Measurements from ENCODE around the gene RAD51B.
"Not testable (repeated sequence)": the region's sequence is repeated elsewhere in the genome, so short reads cannot be mapped to it uniquely, and the experiment has no call there.

The RAD51B gene

GRCh38 chr14:68655021-68655831 is 835.6 kb downstream of the RAD51B start:
- no peak for DNase-seq (ENCODE audit: low read depth in 2 of 3, low spot score in 2 of 3)

GRCh38 chr14:68655911-68656316 is 836.3 kb downstream of the RAD51B start:
- DNase-seq (ENCODE audit: low read depth in 2 of 3, low spot score in 2 of 3), result no peak

- no peak for DNase-seq (ENCODE audit: low read depth in 2 of 3, low spot score in 2 of 3)
Measured at GRCh38 chr14:68656452-68656851, 836.9 kb downstream of the RAD51B start.

GRCh38 chr14:68657300-68658028 is 837.9 kb downstream of the RAD51B start:
- no peak for DNase-seq (ENCODE audit: low read depth in 2 of 3, low spot score in 2 of 3)

- DNase-seq (ENCODE audit: low read depth in 2 of 3, low spot score in 2 of 3), result no peak
Measured at GRCh38 chr14:68658029-68658509, 838.5 kb downstream of the RAD51B start.

- DNase-seq (ENCODE audit: low read depth in 2 of 3, low spot score in 2 of 3), result no peak
Measured at GRCh38 chr14:68658943-68659931, 839.7 kb downstream of the RAD51B start.

- no peak for DNase-seq (ENCODE audit: low read depth in 2 of 3, low spot score in 2 of 3)
Measured at GRCh38 chr14:68660495-68660894, 840.9 kb downstream of the RAD51B start.

- no peak for DNase-seq (ENCODE audit: low read depth in 2 of 3, low spot score in 2 of 3)
Measured at GRCh38 chr14:68661226-68662225, 841.9 kb downstream of the RAD51B start.

GRCh38 chr14:68662392-68662791 is 842.8 kb downstream of the RAD51B start:
- no peak for DNase-seq (ENCODE audit: low read depth in 2 of 3, low spot score in 2 of 3)

- DNase-seq (ENCODE audit: low read depth in 2 of 3, low spot score in 2 of 3), result not testable (repeated sequence)
Measured at GRCh38 chr14:68662826-68663225, 843.2 kb downstream of the RAD51B start.

GRCh38 chr14:68663385-68664076 is 844.0 kb downstream of the RAD51B start:
- peak in 2 of 3 experiments; percentile 18 to 38 for DNase-seq (ENCODE audit: low read depth in 2 of 3, low spot score in 2 of 3)

GRCh38 chr14:68664225-68664681 is 844.7 kb downstream of the RAD51B start:
- no peak for DNase-seq (ENCODE audit: low read depth in 2 of 3, low spot score in 2 of 3)

GRCh38 chr14:68665131-68665530 is 845.6 kb downstream of the RAD51B start:
- DNase-seq (ENCODE audit: low read depth in 2 of 3, low spot score in 2 of 3), result no peak

GRCh38 chr14:68665792-68666204 is 846.2 kb downstream of the RAD51B start:
- DNase-seq (ENCODE audit: low read depth in 2 of 3, low spot score in 2 of 3), result no peak

- no peak for DNase-seq (ENCODE audit: low read depth in 2 of 3, low spot score in 2 of 3)
Measured at GRCh38 chr14:68666236-68666635, 846.7 kb downstream of the RAD51B start.

- DNase-seq (ENCODE audit: low read depth in 2 of 3, low spot score in 2 of 3), result no peak
Measured at GRCh38 chr14:68666899-68667298, 847.3 kb downstream of the RAD51B start.

GRCh38 chr14:68667313-68667791 is 847.8 kb downstream of the RAD51B start:
- no peak for DNase-seq (ENCODE audit: low read depth in 2 of 3, low spot score in 2 of 3)

- DNase-seq (ENCODE audit: low read depth in 2 of 3, low spot score in 2 of 3), result no peak
Measured at GRCh38 chr14:68668028-68668427, 848.4 kb downstream of the RAD51B start.

- no peak for DNase-seq (ENCODE audit: low read depth in 2 of 3, low spot score in 2 of 3)
Measured at GRCh38 chr14:68668531-68668930, 849.0 kb downstream of the RAD51B start.

All from activated CD8-positive, alpha-beta memory T cell treated with anti-CD3 and anti-CD28 coated beads for 48 hours (primary cell).